Natural killer cell (primary cell): Measurements from ENCODE around the gene OR10J4. TPM values are rescaled to one million over a fixed set of nuclear protein-coding genes. Genes with fewer than 3 reads are reported as not detected.

Experiments
- ATAC-seq, 3 donors: fragments of 150-1000 bp in 2 of 3; fragments of 200-7000 bp in 1 of 3; cut with Tn5 transposase; 1 replicate in 1 of 3; 2 replicates in 2 of 3; pipeline ENCODE4 v1.10.0; 2021; ENCODE audit warnings: mild to moderate bottlenecking in 2 of 3, moderate library complexity in 2 of 3
- DNase-seq, 2 donors: peaks; one replicate each; pipeline versions ENCODE4 v3.0.0 to v3.0.0-alpha.2; 2013 to 2021; ENCODE audit warnings: mixed read lengths in 1 of 2
- H3K27ac ChIP-seq: one replicate; pipeline ENCODE4 v1.5.1; 2013; ENCODE audit warnings: mild to moderate bottlenecking, low read length
- H3K27me3 ChIP-seq: one replicate; pipeline ENCODE4 v1.6.1; 2013; ENCODE audit warnings: low read length; ENCODE audit not compliant: control insufficient read depth, insufficient read depth
- H3K36me3 ChIP-seq: one replicate; pipeline ENCODE4 v1.6.1; 2013; ENCODE audit warnings: low read length; ENCODE audit not compliant: control insufficient read depth, insufficient read depth
- H3K4me1 ChIP-seq: one replicate; pipeline ENCODE4 v1.6.1; 2013; ENCODE audit warnings: low read length; ENCODE audit not compliant: control insufficient read depth, insufficient read depth
- H3K4me3 ChIP-seq: one replicate; pipeline ENCODE4 v1.5.1; 2013; ENCODE audit warnings: low read length
- H3K9me3 ChIP-seq: one replicate; pipeline ENCODE4 v1.6.1; 2013; ENCODE audit warnings: low read length; ENCODE audit not compliant: control insufficient read depth, insufficient read depth
- H3K27ac Mint-ChIP-seq, 2 donors: one replicate each; pipeline ENCODE4 v1.8.0; 2022; ENCODE audit warnings: mild to moderate bottlenecking in 2 of 2, mixed read lengths in 2 of 2, moderate library complexity in 1 of 2
- H3K27me3 Mint-ChIP-seq, 2 donors: one replicate each; pipeline ENCODE4 v1.8.0; 2022; ENCODE audit warnings: low read depth in 2 of 2, mixed read lengths in 2 of 2
- H3K36me3 Mint-ChIP-seq: one replicate; pipeline ENCODE4 v1.8.0; 2022; ENCODE audit warnings: mixed read lengths
- H3K4me1 Mint-ChIP-seq, 2 donors: one replicate each; pipeline ENCODE4 v1.8.0; 2022; ENCODE audit warnings: mixed read lengths in 2 of 2
- H3K4me3 Mint-ChIP-seq: one replicate; pipeline ENCODE4 v1.8.0; 2022; ENCODE audit warnings: mild to moderate bottlenecking, moderate library complexity, mixed read lengths
- H3K9me3 Mint-ChIP-seq, 2 donors: one replicate each; pipeline ENCODE4 v1.8.0; 2022; ENCODE audit warnings: mixed read lengths in 2 of 2
- WGBS: methylation state at CpG from one replicate; pipeline ENCODE4 v1.1.7; 2013; ENCODE audit warnings: missing lambda C conversion rate; ENCODE audit not compliant: insufficient coverage; 5-methylcytosine and 5-hydroxymethylcytosine counted together
- intact Hi-C: fragments of 100-400 bp; cut with micrococcal nuclease; formaldehyde crosslinking; loops from one replicate; pipeline ENCODE4 v1.14.2; 2022
- total RNA-seq, 4 donors: library from RNA; stranded (reverse); fragments of 120-200 nt in 1 of 4; gene quantifications; one replicate each; pipeline versions ENCODE4 v1.2.3 to v1.2.4, GENCODE V29; 2013 to 2022
- TF ChIP-seq, protein P1 (sequence below): fragments of 200-600 bp; IDR thresholded peaks from one replicate; pipeline ENCODE4 v1.8.0; 2022; ENCODE audit warnings: antibody characterized with exemption

OR10J4 gene
- total RNA-seq, 3 donors from 2014 or later (not counting 1 experiment from before 2014, with no cell fraction given) = not detected

DNA sequence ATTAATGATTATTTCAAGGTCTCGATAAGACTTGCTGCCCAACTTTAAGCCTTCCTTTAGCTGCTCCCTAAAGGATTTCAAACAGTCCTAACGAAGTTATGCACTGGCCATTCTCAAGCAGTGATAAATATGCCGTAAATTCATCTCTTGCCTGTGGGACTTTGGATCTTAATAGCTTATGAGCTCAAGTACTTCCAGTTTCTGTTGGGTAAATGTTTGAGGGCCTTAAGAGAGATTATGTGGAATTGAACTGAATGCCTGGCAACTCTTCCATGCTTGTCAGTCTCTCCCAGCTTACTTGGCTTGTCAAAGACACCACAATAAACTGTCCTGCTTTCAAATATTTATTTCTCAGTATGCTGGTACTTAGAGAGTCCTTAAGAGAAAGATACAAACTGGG lies 3.5 kb upstream of the OR10J4 start:
- H3K4me3 ChIP-seq = no peak overlapping the region

DNA sequence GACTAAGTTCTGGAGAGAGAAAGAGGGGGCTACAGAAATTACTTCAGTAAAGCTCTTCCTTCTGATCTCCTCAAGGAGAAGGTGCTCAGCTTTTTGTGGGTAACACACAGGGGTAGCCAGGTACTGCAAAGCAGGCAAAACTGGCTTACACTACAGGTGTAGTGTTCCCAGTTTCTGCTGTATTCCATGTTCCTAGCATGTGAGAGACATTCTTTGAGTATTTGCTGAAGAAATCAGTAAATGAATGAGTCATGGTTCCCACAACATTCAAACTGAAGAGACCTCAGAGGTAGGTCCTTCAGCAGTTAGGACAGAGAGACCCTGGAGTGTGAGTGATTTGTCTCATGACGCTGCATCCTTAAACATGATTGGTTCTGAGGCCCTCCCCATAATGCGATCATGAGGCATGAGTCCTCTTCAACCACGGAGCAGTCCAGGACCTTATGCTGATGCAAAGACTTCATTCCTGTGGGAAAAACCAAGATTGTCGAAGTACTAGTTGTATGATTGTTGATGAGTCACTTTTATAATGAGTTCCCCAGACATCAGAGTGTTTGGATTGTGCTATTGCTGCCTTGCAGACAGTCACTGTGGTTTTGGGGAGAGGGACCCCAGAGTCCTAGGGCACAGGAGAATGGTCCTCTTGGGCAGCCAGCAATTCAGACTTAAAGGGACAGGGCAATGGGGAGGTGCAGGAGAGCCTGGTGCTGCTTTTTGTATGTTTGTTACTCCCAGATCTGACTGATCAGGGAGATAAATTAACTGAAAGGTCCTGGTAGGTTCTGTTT lies 2.7 kb upstream of the OR10J4 start:
- Histone ChIP-seq H3K36me3 (no peaks in the 10 kb centered on the region), H3K27ac (no peak overlapping the region), H3K4me3 (no peak overlapping the region), H3K9me3 (no peaks in the 10 kb centered on the region), H3K4me1 (no peaks in the 10 kb centered on the region), H3K27me3 (no peaks in the 10 kb centered on the region)
- H3K36me3 Mint-ChIP-seq = no peaks in the 10 kb centered on the region
- H3K4me1 Mint-ChIP-seq = no peaks in the 10 kb centered on the region
- TF ChIP-seq, protein P1, sequence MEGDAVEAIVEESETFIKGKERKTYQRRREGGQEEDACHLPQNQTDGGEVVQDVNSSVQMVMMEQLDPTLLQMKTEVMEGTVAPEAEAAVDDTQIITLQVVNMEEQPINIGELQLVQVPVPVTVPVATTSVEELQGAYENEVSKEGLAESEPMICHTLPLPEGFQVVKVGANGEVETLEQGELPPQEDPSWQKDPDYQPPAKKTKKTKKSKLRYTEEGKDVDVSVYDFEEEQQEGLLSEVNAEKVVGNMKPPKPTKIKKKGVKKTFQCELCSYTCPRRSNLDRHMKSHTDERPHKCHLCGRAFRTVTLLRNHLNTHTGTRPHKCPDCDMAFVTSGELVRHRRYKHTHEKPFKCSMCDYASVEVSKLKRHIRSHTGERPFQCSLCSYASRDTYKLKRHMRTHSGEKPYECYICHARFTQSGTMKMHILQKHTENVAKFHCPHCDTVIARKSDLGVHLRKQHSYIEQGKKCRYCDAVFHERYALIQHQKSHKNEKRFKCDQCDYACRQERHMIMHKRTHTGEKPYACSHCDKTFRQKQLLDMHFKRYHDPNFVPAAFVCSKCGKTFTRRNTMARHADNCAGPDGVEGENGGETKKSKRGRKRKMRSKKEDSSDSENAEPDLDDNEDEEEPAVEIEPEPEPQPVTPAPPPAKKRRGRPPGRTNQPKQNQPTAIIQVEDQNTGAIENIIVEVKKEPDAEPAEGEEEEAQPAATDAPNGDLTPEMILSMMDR = no peak
- ATAC-seq (no peak), DNase-seq (no peak)
- H3K4me3 Mint-ChIP-seq = no peak overlapping the region
- peaks cover 12 to 22% of the 10 kb centered on the region in 2 donors for H3K27me3 Mint-ChIP-seq
- WGBS = 79% methylated on average over 4 of the region's 4 CpGs
- intact Hi-C loops = loop anchor here (10.0 kb wide), 1 partner anchor 456 kb away; no protein-coding TSS in a partner anchor
- H3K9me3 Mint-ChIP-seq = no peaks in the 10 kb centered on the region
- H3K27ac Mint-ChIP-seq = no peak overlapping the region

More for the DNA sequence above, 3.5 kb upstream of the OR10J4 start:
- H3K36me3 Mint-ChIP-seq = no peaks in the 10 kb centered on the region
- no peak overlapping the region for H3K4me3 Mint-ChIP-seq
- TF ChIP-seq, protein P1 = no peak
- no peaks in the 10 kb centered on the region for H3K4me1 ChIP-seq
- no peak overlapping the region for H3K27ac ChIP-seq
- H3K9me3 Mint-ChIP-seq = no peaks in the 10 kb centered on the region
- H3K27me3 Mint-ChIP-seq = peaks cover 12 to 23% of the 10 kb centered on the region in 2 donors
- H3K36me3 ChIP-seq = no peaks in the 10 kb centered on the region
- H3K4me1 Mint-ChIP-seq = no peaks in the 10 kb centered on the region
- no peak overlapping the region for H3K27ac Mint-ChIP-seq
- no peaks in the 10 kb centered on the region for H3K27me3 ChIP-seq
- intact Hi-C loops = loop anchor here (10.0 kb wide), 1 partner anchor 456 kb away; no protein-coding TSS in a partner anchor
- no peak for DNase-seq
- 87% methylated on average over 3 of the region's 3 CpGs for WGBS
- no peaks in the 10 kb centered on the region for H3K9me3 ChIP-seq
- no peak for ATAC-seq

DNA sequence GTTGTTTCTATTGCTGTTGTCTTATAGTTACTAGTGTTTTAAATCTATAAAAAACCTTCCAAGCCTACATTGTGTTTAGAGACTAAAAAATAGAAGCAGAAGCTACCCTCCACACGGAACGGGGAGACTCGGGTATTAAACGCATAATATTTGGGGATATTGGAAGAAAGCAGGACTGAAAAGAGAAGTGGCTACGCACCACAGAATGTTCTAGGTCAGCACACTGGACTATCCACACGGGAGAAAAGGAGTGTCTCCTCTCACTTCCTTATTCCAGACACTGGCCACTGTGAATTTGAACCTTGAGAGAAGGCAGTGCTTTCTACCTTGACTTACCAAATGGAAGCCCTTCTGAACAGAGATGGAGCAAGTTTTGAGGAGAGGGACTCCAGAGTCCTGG lies 1.0 kb upstream of the OR10J4 start:
- TF ChIP-seq, protein P1 = no peak
- H3K27ac Mint-ChIP-seq = no peak overlapping the region
- no peak overlapping the region for H3K4me3 Mint-ChIP-seq
- no peak for DNase-seq
- no peak for ATAC-seq
- no peaks in the 10 kb centered on the region for H3K36me3 ChIP-seq
- no peaks in the 10 kb centered on the region for H3K9me3 Mint-ChIP-seq
- no peaks in the 10 kb centered on the region for H3K4me1 Mint-ChIP-seq
- no peak overlapping the region for H3K27ac ChIP-seq
- H3K9me3 ChIP-seq = no peaks in the 10 kb centered on the region
- H3K27me3 ChIP-seq = no peaks in the 10 kb centered on the region
- no peaks in the 10 kb centered on the region for H3K4me1 ChIP-seq
- no peaks in the 10 kb centered on the region for H3K36me3 Mint-ChIP-seq
- intact Hi-C loops = no loop called here
- WGBS = 92% methylated on average over 6 of the region's 6 CpGs
- H3K27me3 Mint-ChIP-seq = peaks cover 10 to 11% of the 10 kb centered on the region in 2 donors
- H3K4me3 ChIP-seq = no peak overlapping the region
